Psoas muscle (tissue), 8 donors: Measurements from ENCODE around the gene ACRV1. TPM values are rescaled to one million over a fixed set of nuclear protein-coding genes. Genes with fewer than 3 reads are reported as not detected.
A peak's percentile ranks its signal among the peaks of the same experiment; 100 is the strongest.

Experiments used
- ATAC-seq, 4 donors: fragments of 200-7000 bp; cut with Tn5 transposase; one replicate each; pipeline ENCODE4 v1.9.1; 2020; ENCODE audit warnings: moderate library complexity in 3 of 4, mild to moderate bottlenecking in 2 of 4
- DNase-seq, 2 donors: peaks; one replicate each; pipeline ENCODE4 v3.0.0-alpha.2; 2020
- H3K27ac ChIP-seq: fragments of 200-600 bp; one replicate; pipeline ENCODE4 v1.8.0; 2022
- H3K27me3 ChIP-seq, 3 donors: fragments of 200-600 bp in 1 of 3; one replicate each; pipeline versions ENCODE4 v1.6.1 to v1.8.0; 2013 to 2022; ENCODE audit warnings: low read length in 2 of 3, mild to moderate bottlenecking in 2 of 3, moderate library complexity in 1 of 3; ENCODE audit not compliant: insufficient read depth in 3 of 3
- H3K36me3 ChIP-seq, 2 donors: fragments of 200-600 bp in 1 of 2; one replicate each; pipeline versions ENCODE4 v1.6.1 to v1.8.0; 2013 to 2022; ENCODE audit warnings: low read depth in 1 of 2, mild to moderate bottlenecking in 1 of 2, moderate library complexity in 1 of 2; ENCODE audit not compliant: insufficient read depth in 1 of 2
- H3K4me1 ChIP-seq: fragments of 200-600 bp; one replicate; pipeline ENCODE4 v1.8.0; 2022
- H3K4me3 ChIP-seq: fragments of 200-600 bp; one replicate; pipeline ENCODE4 v1.8.0; 2022; ENCODE audit warnings: mild to moderate bottlenecking
- H3K9me3 ChIP-seq: fragments of 200-600 bp; one replicate; pipeline ENCODE4 v1.8.0; 2022
- WGBS, 3 donors: extraction: QIAGEN DNeasy Blood & Tissue Kit; methylation state at CpG; one replicate each; pipeline versions ENCODE4 v1.1.6 to v1.1.7; 2013; 5-methylcytosine and 5-hydroxymethylcytosine counted together
- intact Hi-C, 2 donors: fragments of 100-400 bp; cut with DNase I; formaldehyde crosslinking; loops; one replicate each; pipeline versions ENCODE4 v1.11.0 to v1.14.2; 2022
- polyA plus RNA-seq, 3 donors: library from polyadenylated mRNA; stranded (reverse); fragments of 200-250 nt; gene quantifications; one replicate each; pipeline ENCODE4 v1.2.3, GENCODE V29; 2013
- total RNA-seq, 4 donors: library from RNA; stranded (reverse); fragmentation: NEBNext Ultra II Directional in 2 of 4; extraction: Animal tissue kit (Norgen Biotek cat#: 25700) in 2 of 4; gene quantifications; one replicate each; pipeline versions ENCODE4 v1.2.1 to v1.2.4, GENCODE V29; 2021 to 2023
- TF ChIP-seq, protein P1 (sequence below): fragments of 200-600 bp; IDR thresholded peaks from one replicate; pipeline ENCODE4 v1.8.0; 2022; ENCODE audit warnings: antibody characterized with exemption
- donor health status: healthy with polysubstance abuse.
- donor health status: DM: no; HTN: no; CAD: no; lungs with moderate emphysema.
- donor health status: Bipolar disorder and iron deficiency.
- donor health status: healthy.
- donor health status: DM: yes; HTN: yes; CAD: no.
- donor health status: DM: no; HTN: no; CAD: no.
- donor health status: DM: no; HTN: no; CAD: no.
- donor health status: DM: yes; HTN: yes; CAD: no.

The ACRV1 gene
- total and polyA plus RNA-seq, 7 donors = 0.03 TPM; not detected in 6

DNA sequence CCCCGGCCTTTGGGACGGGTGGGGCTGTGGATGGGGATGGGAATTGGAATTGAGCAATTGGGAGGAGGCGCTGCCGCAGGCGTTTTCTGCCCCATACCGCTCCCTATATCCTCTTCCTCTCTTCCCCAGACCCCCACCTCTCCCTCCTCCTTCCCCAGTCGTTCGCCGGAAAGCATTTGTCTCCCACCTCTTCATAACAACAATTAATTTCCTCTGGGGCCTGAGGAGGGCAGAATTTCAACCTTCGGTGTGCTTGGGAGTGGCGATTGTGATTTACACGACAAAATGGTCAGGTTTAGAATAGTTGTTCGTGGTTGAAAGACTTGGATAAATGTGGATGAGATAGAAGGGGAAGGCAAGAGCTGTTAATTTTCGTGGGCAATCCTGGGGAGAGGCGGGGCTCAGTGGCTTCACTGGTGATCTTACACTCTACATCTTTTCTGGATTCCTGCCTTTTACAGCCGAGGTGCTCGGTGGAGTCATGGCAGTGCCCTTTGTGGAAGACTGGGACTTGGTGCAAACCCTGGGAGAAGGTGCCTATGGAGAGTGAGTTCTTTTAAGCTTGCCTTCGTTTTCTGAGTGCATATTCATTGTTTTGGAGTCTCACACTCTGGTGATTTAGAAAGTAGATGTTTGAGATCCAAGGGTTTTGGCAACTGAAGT is 54.2 kb downstream of the ACRV1 start:
- intact Hi-C loops = loop anchor here (5.0 to 10.0 kb wide), 5 partner anchors 34 to 578 kb away; partner anchors contain the start of genes HYLS1 (in 1 of the 2) and STT3A (in 1 of the 2)
- Histone ChIP-seq H3K27me3 (no peaks in the 10 kb centered on the region), H3K36me3 (peaks cover 0 to 12% of the 10 kb centered on the region in 2 donors), H3K27ac (no peak overlapping the region), H3K4me3 (peak overlapping the region; percentile 85), H3K9me3 (no peaks in the 10 kb centered on the region), H3K4me1 (peaks cover 13% of the 10 kb centered on the region)
- no peak for DNase-seq
- 0 to 1% (median 0%) methylated on average over 18 of the region's 18 CpGs for WGBS, 3 donors
- ATAC-seq = peak in 2 of 4 donors; percentile 5 to 34
- TF ChIP-seq, protein P1, sequence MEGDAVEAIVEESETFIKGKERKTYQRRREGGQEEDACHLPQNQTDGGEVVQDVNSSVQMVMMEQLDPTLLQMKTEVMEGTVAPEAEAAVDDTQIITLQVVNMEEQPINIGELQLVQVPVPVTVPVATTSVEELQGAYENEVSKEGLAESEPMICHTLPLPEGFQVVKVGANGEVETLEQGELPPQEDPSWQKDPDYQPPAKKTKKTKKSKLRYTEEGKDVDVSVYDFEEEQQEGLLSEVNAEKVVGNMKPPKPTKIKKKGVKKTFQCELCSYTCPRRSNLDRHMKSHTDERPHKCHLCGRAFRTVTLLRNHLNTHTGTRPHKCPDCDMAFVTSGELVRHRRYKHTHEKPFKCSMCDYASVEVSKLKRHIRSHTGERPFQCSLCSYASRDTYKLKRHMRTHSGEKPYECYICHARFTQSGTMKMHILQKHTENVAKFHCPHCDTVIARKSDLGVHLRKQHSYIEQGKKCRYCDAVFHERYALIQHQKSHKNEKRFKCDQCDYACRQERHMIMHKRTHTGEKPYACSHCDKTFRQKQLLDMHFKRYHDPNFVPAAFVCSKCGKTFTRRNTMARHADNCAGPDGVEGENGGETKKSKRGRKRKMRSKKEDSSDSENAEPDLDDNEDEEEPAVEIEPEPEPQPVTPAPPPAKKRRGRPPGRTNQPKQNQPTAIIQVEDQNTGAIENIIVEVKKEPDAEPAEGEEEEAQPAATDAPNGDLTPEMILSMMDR = no peak

DNA sequence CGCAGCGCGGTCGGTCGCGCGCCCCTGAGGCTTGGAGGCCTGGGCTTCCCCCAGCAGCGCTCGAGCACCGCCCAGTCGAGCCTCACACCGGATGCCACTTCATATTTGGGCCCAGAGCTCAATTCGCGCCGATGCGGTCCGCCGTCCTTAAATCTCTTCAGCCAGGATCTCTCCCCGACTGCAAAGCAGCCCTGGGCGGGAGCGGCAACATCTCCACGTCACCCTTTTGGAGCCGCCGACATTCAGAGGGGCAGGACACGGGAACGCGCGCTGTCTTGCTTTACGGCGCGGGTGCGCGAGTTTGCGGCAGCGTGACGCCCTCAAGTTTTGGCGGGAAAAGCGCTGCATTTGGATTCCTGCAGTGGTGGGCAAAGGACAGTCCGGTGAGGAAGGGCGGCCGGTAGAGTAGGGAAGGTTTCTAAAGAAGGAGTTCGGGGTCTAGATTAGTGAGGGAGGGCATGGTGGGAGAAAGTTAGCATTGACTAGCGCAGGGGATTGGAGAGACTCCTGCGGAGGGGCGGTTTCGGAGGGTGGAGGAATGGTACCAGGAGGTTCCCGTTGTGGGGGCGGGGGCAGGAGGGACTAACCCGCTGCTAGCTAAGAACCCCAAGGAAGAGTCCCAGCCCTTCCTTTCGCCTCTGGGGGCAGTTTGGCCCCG is 54.9 kb downstream of the ACRV1 start:
- H3K9me3 ChIP-seq = no peaks in the 10 kb centered on the region
- no peaks in the 10 kb centered on the region for H3K27me3 ChIP-seq
- H3K36me3 ChIP-seq = peaks cover 4 to 19% of the 10 kb centered on the region in 2 donors
- H3K4me3 ChIP-seq = peak overlapping the region; percentile 85
- peak; percentile 92 to 97 (median 94) for ATAC-seq
- WGBS, 3 donors = 0 to 1% (median 0%) methylated on average over 43 to 51 of the region's 51 CpGs
- intact Hi-C loops = loop anchor here (2.0 to 10.0 kb wide), 6 partner anchors 33 to 579 kb away; partner anchors contain the start of genes STT3A (in 2 of the 2) and HYLS1 (in 1 of the 2)
- DNase-seq = peak; percentile 86 to 93
- H3K4me1 ChIP-seq = peaks cover 13% of the 10 kb centered on the region
- TF ChIP-seq, protein P1 = no peak
- peak overlapping the region; percentile 97 for H3K27ac ChIP-seq

DNA sequence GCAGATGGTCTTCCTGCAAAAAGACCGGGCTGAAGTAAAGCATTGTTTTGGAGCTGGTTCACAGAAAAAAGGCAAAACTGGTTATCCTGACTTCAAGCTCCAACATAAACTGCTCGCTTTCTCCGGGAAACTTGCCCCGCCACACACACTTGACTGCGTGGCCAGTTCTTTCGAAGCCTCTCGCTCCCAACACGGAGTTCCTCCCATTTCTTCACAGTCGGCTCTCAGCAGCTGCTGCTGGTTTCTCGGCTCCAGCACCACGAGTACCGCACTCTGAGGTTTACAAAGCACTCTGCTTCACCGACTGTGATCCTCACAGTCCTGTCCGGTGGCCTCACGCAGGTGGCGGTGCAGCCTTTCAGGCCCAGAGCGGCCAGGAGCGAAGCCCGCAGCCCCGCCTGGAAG is 55.4 kb downstream of the ACRV1 start:
- ATAC-seq = no peak
- intact Hi-C loops = loop anchor here (2.0 to 10.0 kb wide), 6 partner anchors 32 to 580 kb away; partner anchors contain the start of genes STT3A (in 2 of the 2) and HYLS1 (in 1 of the 2)
- 0% methylated on average over 19 to 20 of the region's 20 CpGs for WGBS, 3 donors

DNA sequence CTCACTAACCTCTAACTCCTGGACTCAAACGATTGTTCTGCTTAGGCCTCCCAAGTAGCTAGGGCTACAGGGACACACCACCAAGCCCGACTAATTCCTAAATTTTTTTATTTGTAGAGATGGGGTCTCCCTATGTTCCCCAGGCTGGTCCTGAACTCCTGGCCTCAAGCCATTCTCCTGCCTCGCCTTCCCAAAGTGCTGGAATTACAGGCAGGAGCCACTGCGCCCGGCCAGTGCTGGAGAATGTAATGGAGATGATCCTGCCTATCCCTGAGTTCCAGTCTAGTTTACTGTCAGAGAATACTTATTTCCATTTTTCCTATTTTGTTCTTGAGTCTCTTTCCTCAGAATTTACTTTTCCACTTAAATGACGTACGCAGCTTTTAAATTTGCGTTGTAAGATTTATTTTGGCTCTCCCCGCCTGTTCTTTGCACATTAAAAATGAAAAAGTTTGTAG is 55.9 kb downstream of the ACRV1 start, which contains the start of gene CHEK1:
CHEK1 (plus strand) TSS at position 408 of the 458 bp plus-strand sequence. CDS start 1,606 bp downstream, outside the sequence.
- DNase-seq (peak in 1 of 2 donors; percentile 47), ATAC-seq (no peak)
- Histone ChIP-seq H3K27me3 (no peaks in the 10 kb centered on the region), H3K4me1 (peaks cover 13% of the 10 kb centered on the region), H3K36me3 (peaks cover 4 to 28% of the 10 kb centered on the region in 2 donors), H3K27ac (peak within 1 kb of the TSS; percentile 97), H3K9me3 (no peaks in the 10 kb centered on the region), H3K4me3 (peak within 1 kb of the TSS; percentile 85)
- TF ChIP-seq, protein P1 = no peak
- intact Hi-C loops = loop anchor here (2.0 to 10.0 kb wide), 7 partner anchors 32 to 580 kb away; partner anchors contain the start of genes STT3A (in 2 of the 2) and HYLS1 (in 1 of the 2)
- 49 to 57% (median 50%) methylated on average over 9 of the region's 9 CpGs for WGBS, 3 donors

More for the DNA sequence above, 55.4 kb downstream of the ACRV1 start:
- Histone ChIP-seq H3K9me3 (no peaks in the 10 kb centered on the region), H3K36me3 (peaks cover 4 to 24% of the 10 kb centered on the region in 2 donors), H3K27me3 (no peaks in the 10 kb centered on the region), H3K4me1 (peaks cover 13% of the 10 kb centered on the region), H3K27ac (peak overlapping the region; percentile 97), H3K4me3 (peak overlapping the region; percentile 85)
- no peak for DNase-seq
- TF ChIP-seq, protein P1 = no peak
